PC-3 (cell line): Measurements from ENCODE around the gene ARL6IP4. TPM values are rescaled to one million over a fixed set of nuclear protein-coding genes. Genes with fewer than 3 reads are reported as not detected.

Experiments
- ATAC-seq: fragments of 200-7000 bp; cut with Tn5 transposase; 2 replicates; pipeline ENCODE4 v1.9.1; 2020; ENCODE audit warnings: mild to moderate bottlenecking, moderate library complexity
- BruUV-seq: library from RNA; stranded (reverse); fragments of 400-500 nt; replicated peaks from 2 replicates; lab custom pipeline; 2021; lab: Mats Ljungman, UMichigan
- CTCF ChIA-PET: fragments of 300-600 bp; sonication (Branson Sonifier 250); formaldehyde crosslinking; loops from one replicate; lab custom pipeline; 2022; ENCODE audit warnings: antibody characterized with exemption; lab: Charles Lee
- POLR2A ChIA-PET: fragments of 300-600 bp; sonication (Branson Sonifier 250); formaldehyde crosslinking; loops from one replicate; lab custom pipeline; 2022; ENCODE audit warnings: antibody characterized with exemption; ENCODE audit not compliant: unreplicated experiment; lab: Charles Lee
- DNase-seq: peaks from one replicate; pipeline ENCODE4 v3.0.0-alpha.2; 2015
- H2AFZ ChIP-seq: fragments of 300-600 bp; sonication (generic); 2 replicates; pipeline ENCODE4 v1.6.0; 2016; ENCODE audit warnings: antibody characterized with exemption, low read length
- H3F3A ChIP-seq: fragments of 300-600 bp; sonication (generic); one replicate; pipeline ENCODE4 v1.6.0; 2017; ENCODE audit warnings: antibody characterized with exemption, low read length, control low read depth, mild to moderate bottlenecking; ENCODE audit not compliant: unreplicated experiment
- H3K27ac ChIP-seq: fragments of 300-600 bp; sonication (generic); 2 replicates; pipeline ENCODE4 v1.5.1; 2016; ENCODE audit warnings: mild to moderate bottlenecking, low read length
- H3K27me3 ChIP-seq: fragments of 300-600 bp; sonication (generic); 2 replicates; pipeline ENCODE4 v1.6.1; 2016; ENCODE audit warnings: low read length, mixed read lengths
- H3K36me3 ChIP-seq: fragments of 300-600 bp; sonication (generic); 2 replicates; pipeline ENCODE4 v1.6.1; 2016; ENCODE audit warnings: low read depth, mixed run types, low read length, mixed read lengths
- H3K4me1 ChIP-seq: fragments of 300-600 bp; sonication (generic); 2 replicates; pipeline ENCODE4 v1.5.1; 2016; ENCODE audit warnings: low read length; ENCODE audit not compliant: insufficient read depth
- H3K4me2 ChIP-seq: fragments of 300-600 bp; sonication (generic); 2 replicates; pipeline ENCODE4 v1.6.0; 2016; ENCODE audit warnings: low read length
- H3K4me3 ChIP-seq: fragments of 300-600 bp; sonication (generic); 2 replicates; pipeline ENCODE4 v1.5.1; 2016; ENCODE audit warnings: mild to moderate bottlenecking, low read length, mixed read lengths
- H3K79me2 ChIP-seq: fragments of 300-600 bp; sonication (generic); 2 replicates; pipeline ENCODE4 v1.6.1; 2017; ENCODE audit warnings: low read length, mixed read lengths
- H3K9ac ChIP-seq: fragments of 300-600 bp; sonication (generic); 2 replicates; pipeline ENCODE4 v1.6.0; 2016; ENCODE audit warnings: mild to moderate bottlenecking, low read length
- H3K9me2 ChIP-seq: fragments of 300-600 bp; sonication (generic); replicated peaks from 2 replicates; pipeline ENCODE4 v1.6.1; 2016; ENCODE audit warnings: mixed run types, low read length, mixed read lengths
- H3K9me3 ChIP-seq: fragments of 300-600 bp; sonication (generic); 2 replicates; pipeline ENCODE4 v1.6.1; 2016; ENCODE audit warnings: low read length, mixed read lengths
- H4K20me1 ChIP-seq: fragments of 300-600 bp; sonication (generic); 2 replicates; pipeline ENCODE4 v1.6.1; 2016; ENCODE audit warnings: low read length, mixed read lengths
- EZH2 ChIP-seq: fragments of 300-600 bp; sonication (generic); IDR thresholded peaks from one replicate; pipeline ENCODE4 v1.6.1; 2017; ENCODE audit warnings: antibody characterized with exemption, mild to moderate bottlenecking, low read length; ENCODE audit not compliant: unreplicated experiment
- EZH2phosphoT487 ChIP-seq: fragments of 300-600 bp; sonication (generic); IDR thresholded peaks from 2 replicates; pipeline ENCODE4 v1.6.1; 2018; ENCODE audit warnings: mild to moderate bottlenecking, antibody characterized with exemption, low read length, borderline replicate concordance
- intact Hi-C: fragments of 100-400 bp; cut with micrococcal nuclease; formaldehyde crosslinking; loops from 2 replicates; pipeline ENCODE4 v1.9.0; 2023
- total RNA-seq: library from RNA; depleted of rRNA; stranded (reverse); fragments of >200 nt; gene quantifications from 2 replicates; pipeline ENCODE4 v1.2.3, GENCODE V29; 2014
- TF ChIP-seq, protein P1 (sequence below): fragments of 300-600 bp; sonication (generic); conservative IDR thresholded peaks from 2 replicates; pipeline ENCODE4 v1.5.1; 2017; ENCODE audit warnings: antibody characterized with exemption, low read depth, mild to moderate bottlenecking, low read length

ARL6IP4 gene
- total RNA-seq, 1 experiment from 2014 or later: 363 TPM

DNA sequence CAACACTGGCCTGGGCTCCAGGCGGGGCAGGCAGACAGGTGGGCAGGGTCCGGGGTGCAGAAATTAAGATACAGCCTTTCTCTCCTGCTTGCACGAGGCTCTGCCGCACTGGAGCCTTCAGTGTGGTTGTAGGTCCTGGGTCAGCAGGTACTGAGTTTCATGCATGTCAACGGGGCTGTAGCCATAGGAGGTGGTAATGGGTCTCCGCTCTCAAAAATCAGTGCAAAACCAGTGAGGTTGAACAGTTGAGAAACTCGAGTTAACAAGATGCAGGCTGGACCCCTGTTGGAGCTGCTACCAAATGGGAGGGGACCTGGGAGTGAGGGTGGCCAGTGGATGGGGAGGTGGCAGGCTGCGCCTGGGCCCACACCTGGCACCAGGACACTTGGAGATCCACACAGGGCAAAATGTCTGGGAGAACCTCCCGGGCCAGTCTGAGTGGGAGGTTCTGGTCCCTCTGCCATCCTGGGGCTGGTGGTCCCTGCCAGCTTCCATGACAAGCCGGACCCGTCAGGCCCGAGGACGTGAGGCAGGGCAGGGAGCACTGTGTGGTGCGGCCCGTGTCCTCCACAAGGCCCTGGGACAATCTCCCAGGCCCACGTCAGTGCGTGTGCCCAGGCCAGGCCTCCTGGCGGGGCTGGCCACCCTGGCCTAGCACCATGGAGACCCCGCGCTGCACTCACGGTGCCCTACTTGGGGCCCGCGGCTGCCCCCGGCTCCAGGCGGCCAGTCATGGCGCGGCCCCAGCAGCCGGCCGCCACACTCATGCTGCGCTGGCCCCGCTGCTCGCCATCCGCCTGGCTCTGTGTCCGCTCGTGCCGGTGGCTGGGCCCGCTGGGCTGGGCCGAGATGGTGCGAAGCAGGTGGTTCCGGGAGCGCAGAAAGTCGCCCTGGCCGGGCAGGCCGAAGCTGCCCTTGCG, 5.1 kb downstream of the ARL6IP4 start:
- Histone ChIP-seq H3K4me2 (no peak overlapping the region), H3K9me2 (no peaks in the 10 kb centered on the region), H3K27ac (no peak overlapping the region), H3K4me3 (no peak overlapping the region), H3K9ac (no peak overlapping the region), H4K20me1 (no peaks in the 10 kb centered on the region), H3K36me3 (peaks cover 2% of the 10 kb centered on the region; the same call in 1 of the 2 replicates), H2AFZ (no peak overlapping the region), H3K4me1 (peaks cover 12% of the 10 kb centered on the region), H3K9me3 (no peaks in the 10 kb centered on the region), H3F3A (no peaks in the 10 kb centered on the region), H3K79me2 (peaks cover 27% of the 10 kb centered on the region), H3K27me3 (no peaks in the 10 kb centered on the region)
- no peak for ATAC-seq
- intact Hi-C loops: no loop called here
- DNase-seq: no peak
- no TSS peak for BruUV-seq
- TF ChIP-seq EZH2phosphoT487 (no peak), EZH2 (no peak)
- TF ChIP-seq, protein P1, sequence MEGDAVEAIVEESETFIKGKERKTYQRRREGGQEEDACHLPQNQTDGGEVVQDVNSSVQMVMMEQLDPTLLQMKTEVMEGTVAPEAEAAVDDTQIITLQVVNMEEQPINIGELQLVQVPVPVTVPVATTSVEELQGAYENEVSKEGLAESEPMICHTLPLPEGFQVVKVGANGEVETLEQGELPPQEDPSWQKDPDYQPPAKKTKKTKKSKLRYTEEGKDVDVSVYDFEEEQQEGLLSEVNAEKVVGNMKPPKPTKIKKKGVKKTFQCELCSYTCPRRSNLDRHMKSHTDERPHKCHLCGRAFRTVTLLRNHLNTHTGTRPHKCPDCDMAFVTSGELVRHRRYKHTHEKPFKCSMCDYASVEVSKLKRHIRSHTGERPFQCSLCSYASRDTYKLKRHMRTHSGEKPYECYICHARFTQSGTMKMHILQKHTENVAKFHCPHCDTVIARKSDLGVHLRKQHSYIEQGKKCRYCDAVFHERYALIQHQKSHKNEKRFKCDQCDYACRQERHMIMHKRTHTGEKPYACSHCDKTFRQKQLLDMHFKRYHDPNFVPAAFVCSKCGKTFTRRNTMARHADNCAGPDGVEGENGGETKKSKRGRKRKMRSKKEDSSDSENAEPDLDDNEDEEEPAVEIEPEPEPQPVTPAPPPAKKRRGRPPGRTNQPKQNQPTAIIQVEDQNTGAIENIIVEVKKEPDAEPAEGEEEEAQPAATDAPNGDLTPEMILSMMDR: no peak
- ChIA-PET POLR2A (interaction anchor here (0.6 kb wide), 1 partner anchor 253 kb away, joined by 4 read pairs; no protein-coding TSS in a partner anchor), CTCF (no interaction called here)

DNA sequence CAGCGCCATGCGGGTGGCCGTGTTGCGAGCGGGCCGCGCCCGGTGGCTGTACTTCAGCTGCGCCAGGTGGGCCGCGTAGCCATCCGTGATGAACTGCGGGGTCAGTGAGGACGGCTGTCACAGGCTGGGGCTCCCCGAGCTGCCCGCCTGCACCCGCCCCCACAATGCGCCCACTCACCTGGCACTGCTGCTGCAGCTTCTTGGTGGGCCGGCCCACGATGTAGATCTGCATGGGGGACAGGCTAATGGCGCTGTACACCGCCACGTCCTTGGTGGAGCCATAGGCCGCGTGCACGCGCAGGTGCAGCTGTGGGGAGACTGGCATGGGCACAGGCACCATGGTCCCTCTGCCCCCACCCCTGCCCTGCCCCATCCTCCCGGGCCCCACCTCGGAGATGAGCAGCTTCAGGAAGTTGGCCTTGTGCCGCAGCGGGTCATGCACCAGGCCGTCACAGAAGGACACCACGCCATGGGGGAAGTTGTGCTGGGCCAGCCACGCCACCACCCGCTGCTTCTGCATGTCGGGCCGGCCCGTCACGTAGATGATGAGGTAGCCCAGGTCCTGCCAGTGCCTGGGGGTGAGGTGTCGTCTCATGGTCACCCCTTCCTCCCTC, 5.9 kb downstream of the ARL6IP4 start:
- DNase-seq (no peak), ATAC-seq (no peak)
- intact Hi-C loops: no loop called here
- TF ChIP-seq, protein P1: no peak
- TF ChIP-seq EZH2phosphoT487 (no peak), EZH2 (no peak)
- Histone ChIP-seq H3K4me1 (peaks cover 12% of the 10 kb centered on the region), H3K4me3 (no peak overlapping the region), H4K20me1 (no peaks in the 10 kb centered on the region), H2AFZ (no peak overlapping the region), H3K27ac (no peak overlapping the region), H3F3A (no peaks in the 10 kb centered on the region), H3K4me2 (no peak overlapping the region), H3K27me3 (no peaks in the 10 kb centered on the region), H3K9me2 (no peaks in the 10 kb centered on the region), H3K36me3 (peaks cover 2% of the 10 kb centered on the region; the same call in 1 of the 2 replicates), H3K9ac (no peak overlapping the region), H3K79me2 (peaks cover 20% of the 10 kb centered on the region), H3K9me3 (no peaks in the 10 kb centered on the region)
- ChIA-PET POLR2A (interaction anchor here (0.6 kb wide), 1 partner anchor 252 kb away, joined by 4 read pairs; no protein-coding TSS in a partner anchor), CTCF (no interaction called here)
- BruUV-seq: no TSS peak
